HG03097 (cell line): ENCODE measurements around the gene MAGEF1.

ENCODE experiments used
- ATAC-seq: cut with Tn5 transposase; IDR thresholded peaks from one replicate; pipeline ENCODE4 v1.9.1; 2021; ENCODE audit not compliant: unreplicated experiment, low FRiP score

MAGEF1 gene

GRCh38 chr3:184674626-184675025, 37.2 kb downstream of the MAGEF1 start:
- no peak for ATAC-seq

GRCh38 chr3:184672977-184673870, 38.6 kb downstream of the MAGEF1 start:
- ATAC-seq, result no peak

DNA sequence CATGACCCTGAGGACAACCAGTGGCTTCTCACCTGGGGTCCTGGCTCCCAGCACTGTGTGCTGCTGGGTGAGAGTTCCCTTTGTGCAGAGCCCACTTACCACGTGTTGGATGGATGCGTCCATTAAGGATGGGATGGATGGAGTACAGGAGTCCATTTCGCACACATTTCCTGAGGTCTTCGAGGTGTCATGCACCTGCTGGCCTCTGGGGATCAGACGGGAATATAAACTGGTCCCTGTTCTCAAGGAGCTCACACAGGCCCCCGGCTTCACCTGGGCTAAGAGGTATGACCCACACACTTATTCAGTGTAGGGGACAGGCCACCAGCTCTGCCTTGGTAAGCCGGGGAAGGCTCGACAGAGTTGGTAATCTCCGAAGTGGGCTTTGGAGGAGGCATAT, 39.5 kb downstream of the MAGEF1 start:
- ATAC-seq, result no peak

DNA sequence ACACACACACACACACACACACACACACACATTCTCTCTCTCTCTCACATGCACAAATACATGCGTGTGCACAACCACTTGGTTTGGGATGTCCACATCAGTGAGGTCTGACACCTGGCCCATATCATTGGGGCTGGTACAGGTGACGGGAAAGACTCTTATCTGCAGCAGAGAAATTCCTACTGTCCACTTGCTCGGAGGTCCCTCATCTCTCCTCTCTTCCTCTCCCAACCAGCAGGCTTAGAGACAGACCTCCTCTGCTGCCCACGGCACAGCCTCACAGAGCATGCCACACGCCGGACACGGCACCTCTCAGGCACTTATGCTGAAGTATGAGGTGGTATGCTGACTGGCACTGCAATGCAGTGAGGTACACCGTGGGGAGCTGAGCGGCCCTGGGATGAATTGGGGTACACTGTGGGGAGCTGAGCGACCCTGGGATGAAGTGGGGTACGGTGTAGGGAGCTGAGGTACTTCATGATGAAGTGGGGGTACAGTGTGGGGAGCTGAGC, 41.7 kb downstream of the MAGEF1 start:
- ATAC-seq, result no peak

DNA sequence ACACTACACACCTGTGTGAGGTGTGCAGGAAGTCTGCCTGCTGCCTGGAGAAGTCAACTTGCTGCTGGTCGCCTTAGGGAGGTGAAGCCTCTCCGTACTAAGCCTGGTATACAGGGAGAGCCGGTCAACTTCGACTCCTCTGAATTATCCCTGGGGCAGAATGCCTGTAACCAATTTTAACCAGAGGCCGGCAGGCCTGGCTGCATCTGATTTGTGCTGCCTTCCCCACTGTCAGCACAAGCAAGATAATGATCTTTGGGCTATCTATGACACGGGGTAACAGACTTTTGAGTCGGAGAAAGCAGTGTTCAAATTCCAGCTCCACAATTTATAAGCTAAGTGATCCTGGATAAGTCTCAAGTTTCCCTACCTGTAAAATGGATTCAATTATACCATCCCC, 42.3 kb downstream of the MAGEF1 start:
- no peak for ATAC-seq

DNA sequence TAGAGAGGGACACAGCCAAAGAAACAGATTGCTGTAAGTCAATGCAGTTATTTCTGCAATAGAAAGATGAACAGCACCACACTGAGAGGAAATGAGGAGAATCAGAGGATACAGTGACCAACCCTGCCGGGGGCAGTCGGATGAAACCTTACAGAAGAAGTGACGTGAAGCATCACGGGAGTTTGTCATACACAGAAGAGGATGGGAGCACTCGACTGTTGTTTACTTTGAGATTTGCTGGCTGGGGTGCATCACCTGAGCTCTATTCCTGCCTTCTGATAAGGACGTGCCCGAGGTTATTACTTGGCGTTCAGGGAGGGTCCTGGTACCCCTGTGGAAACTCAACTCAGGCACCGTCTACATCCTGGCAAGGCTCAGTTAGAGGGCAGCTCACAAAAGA, 45.4 kb downstream of the MAGEF1 start:
- ATAC-seq, result no peak

GRCh38 chr3:184665101-184665500, 46.8 kb downstream of the MAGEF1 start:
- ATAC-seq, result no peak

DNA sequence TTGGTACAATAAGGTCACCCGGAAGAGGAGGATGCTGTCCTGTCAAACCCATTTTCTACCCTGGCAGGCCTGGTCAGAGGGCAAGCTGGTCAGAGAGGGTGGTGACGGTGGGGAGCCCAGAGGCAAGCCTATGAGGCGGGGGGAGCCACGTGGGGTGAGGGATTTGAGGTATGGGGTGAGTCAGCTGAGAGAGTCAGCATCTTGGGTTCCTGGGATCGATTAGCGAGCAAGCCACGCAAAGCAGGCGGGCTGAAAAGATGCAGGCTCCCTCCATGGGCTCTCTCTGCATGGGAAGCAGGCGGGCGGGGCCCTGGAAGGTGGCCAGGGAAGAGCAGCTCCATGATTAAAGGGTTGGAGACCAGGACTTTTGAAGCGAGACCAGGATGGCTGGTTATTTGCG, 48.1 kb downstream of the MAGEF1 start:
- no peak for ATAC-seq

DNA sequence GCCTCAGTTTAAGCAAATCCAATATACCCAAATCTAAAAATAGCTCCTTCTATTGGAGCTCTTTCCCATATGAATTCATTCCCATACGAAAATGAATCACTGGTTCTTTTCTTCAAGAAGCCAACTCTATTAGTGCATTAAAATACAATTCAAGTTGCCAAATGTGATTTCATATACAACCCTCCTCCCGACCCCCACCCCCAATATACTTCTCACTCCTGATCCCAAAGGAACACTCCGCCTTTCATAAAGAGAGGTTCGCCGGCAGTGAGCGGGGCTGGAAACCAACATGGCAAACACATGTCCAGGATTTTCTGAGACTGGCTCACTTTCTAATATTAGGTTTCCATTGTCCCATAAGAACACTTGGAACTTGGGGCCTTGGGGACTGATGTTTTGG, 48.5 kb downstream of the MAGEF1 start:
- no peak for ATAC-seq

DNA sequence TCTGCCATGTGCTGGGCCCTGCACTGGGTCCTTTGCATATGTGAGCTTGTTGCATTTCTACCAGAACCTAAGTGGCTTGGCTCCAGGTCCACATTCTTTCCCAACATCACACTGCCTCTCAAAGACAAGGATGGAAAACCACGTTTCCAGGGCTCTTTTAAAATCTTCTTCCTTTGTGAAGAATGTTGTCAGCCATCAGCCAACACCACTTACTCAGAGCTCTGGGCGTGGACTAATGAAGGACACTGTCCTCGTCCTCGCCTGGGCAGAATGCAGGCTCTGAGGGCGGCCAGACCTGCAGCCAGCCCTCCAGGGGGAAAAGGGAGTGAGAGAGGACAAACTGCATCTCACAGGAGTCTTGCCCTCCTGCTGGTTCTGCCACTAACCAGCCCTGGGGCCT, 49.7 kb downstream of the MAGEF1 start:
- ATAC-seq, result no peak

DNA sequence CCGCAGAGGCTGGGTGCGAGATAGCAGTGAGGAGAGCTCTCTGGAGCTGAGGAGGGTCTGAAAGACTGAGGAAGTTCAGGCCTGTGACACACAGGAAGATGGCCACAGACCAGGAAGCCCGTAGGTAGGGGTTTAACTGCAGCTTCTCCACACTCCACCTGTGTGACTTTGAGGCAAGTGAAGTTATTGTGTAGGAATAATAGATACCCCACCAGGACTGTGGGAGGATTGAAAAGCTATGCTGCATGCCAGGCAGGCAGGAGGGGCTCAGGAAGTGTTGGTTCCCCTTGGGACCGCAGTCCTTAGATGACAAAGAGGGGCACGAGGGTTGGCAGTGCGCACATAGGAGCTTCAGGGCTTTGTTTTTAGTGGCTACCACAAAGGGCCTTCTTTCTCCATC, 50.9 kb downstream of the MAGEF1 start:
- no peak for ATAC-seq
